Measurements from ENCODE around the gene LTBP3. TPM values are rescaled to one million over a fixed set of nuclear protein-coding genes. Genes with fewer than 3 reads are reported as not detected.

LTBP3 gene
- total RNA-seq, 3 donors from 2014 or later, result 63.0 to 98.9 (median 95.7) TPM

- Histone ChIP-seq H3K4me1 (peaks cover 6 to 12% of the 10 kb centered on the region in 2 donors), H3K27ac (peak overlapping the region; percentile 88 to 97), H3K36me3 (no peaks in the 10 kb centered on the region), H3K4me3 (peak overlapping the region; percentile 41 to 71 (median 56)), H3K27me3 (no peaks in the 10 kb centered on the region), H3K9me3 (no peaks in the 10 kb centered on the region)
- intact Hi-C loops (cut with DNase I; ENCODE audit: low total_unique reads), result loop anchor here (5.0 kb wide), 2 partner anchors 47 to 763 kb away; partner anchors contain the start of gene SF1
- DNase-seq (ENCODE audit: low spot score in 2 of 2), result peak; percentile 83 to 93
- TF ChIP-seq, protein P1, sequence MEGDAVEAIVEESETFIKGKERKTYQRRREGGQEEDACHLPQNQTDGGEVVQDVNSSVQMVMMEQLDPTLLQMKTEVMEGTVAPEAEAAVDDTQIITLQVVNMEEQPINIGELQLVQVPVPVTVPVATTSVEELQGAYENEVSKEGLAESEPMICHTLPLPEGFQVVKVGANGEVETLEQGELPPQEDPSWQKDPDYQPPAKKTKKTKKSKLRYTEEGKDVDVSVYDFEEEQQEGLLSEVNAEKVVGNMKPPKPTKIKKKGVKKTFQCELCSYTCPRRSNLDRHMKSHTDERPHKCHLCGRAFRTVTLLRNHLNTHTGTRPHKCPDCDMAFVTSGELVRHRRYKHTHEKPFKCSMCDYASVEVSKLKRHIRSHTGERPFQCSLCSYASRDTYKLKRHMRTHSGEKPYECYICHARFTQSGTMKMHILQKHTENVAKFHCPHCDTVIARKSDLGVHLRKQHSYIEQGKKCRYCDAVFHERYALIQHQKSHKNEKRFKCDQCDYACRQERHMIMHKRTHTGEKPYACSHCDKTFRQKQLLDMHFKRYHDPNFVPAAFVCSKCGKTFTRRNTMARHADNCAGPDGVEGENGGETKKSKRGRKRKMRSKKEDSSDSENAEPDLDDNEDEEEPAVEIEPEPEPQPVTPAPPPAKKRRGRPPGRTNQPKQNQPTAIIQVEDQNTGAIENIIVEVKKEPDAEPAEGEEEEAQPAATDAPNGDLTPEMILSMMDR (IDR thresholded peaks at IDR 0.05), result peak; percentile 92 to 97 (median 96)
- no peak for TF ChIP-seq POLR2A (IDR thresholded peaks at IDR 0.05)
- peak; percentile 56 to 74 (median 57) for TF ChIP-seq POLR2AphosphoS5 (IDR thresholded peaks at IDR 0.05)
These were observed 17.7 kb downstream of the LTBP3 start for GRCh38 chr11:65540290-65541092.

DNA sequence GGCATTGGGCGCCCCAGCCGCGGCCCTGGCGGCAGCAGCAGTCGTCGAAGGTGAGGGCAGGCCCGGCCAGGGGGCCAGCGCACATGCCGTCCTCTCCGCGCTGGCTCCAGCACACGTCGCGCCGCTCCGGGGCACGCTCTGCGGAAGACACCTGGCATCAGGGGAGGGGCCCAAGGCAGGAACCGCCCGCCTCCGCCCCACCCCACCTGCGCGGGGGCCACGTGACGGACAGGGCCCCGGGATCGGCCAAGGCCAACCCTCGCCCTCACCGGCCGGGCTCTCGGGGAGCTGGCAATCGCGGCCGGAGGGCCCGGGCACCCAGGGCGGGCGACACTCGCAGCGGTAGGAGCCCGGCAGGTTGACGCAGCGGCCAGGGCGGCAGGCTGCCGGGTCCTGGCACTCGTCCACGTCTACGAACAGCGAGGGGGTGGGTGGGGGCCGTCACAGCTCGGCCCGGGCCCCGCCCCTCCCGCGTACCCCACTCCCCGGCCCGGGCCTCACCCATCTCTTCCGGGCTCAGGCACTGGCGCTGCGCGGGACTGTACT is 18.3 kb downstream of the LTBP3 start:
- no peaks in the 10 kb centered on the region for H3K9me3 ChIP-seq
- peak overlapping the region; percentile 41 to 71 (median 56) for H3K4me3 ChIP-seq
- intact Hi-C loops (cut with DNase I; ENCODE audit: low total_unique reads), result loop anchor here (5.0 kb wide), 2 partner anchors 47 to 763 kb away; partner anchors contain the start of gene SF1
- peaks cover 6 to 12% of the 10 kb centered on the region in 2 donors for H3K4me1 ChIP-seq
- peak overlapping the region; percentile 88 to 97 for H3K27ac ChIP-seq
- H3K36me3 ChIP-seq, result no peaks in the 10 kb centered on the region
- TF ChIP-seq, protein P1 (IDR thresholded peaks at IDR 0.05), result no peak
- TF ChIP-seq POLR2AphosphoS5 (IDR thresholded peaks at IDR 0.05), result no peak
- no peak for TF ChIP-seq POLR2A (IDR thresholded peaks at IDR 0.05)
- peak in 1 of 2 donors; percentile 83 for DNase-seq (ENCODE audit: low spot score in 2 of 2)
- no peaks in the 10 kb centered on the region for H3K27me3 ChIP-seq

DNA sequence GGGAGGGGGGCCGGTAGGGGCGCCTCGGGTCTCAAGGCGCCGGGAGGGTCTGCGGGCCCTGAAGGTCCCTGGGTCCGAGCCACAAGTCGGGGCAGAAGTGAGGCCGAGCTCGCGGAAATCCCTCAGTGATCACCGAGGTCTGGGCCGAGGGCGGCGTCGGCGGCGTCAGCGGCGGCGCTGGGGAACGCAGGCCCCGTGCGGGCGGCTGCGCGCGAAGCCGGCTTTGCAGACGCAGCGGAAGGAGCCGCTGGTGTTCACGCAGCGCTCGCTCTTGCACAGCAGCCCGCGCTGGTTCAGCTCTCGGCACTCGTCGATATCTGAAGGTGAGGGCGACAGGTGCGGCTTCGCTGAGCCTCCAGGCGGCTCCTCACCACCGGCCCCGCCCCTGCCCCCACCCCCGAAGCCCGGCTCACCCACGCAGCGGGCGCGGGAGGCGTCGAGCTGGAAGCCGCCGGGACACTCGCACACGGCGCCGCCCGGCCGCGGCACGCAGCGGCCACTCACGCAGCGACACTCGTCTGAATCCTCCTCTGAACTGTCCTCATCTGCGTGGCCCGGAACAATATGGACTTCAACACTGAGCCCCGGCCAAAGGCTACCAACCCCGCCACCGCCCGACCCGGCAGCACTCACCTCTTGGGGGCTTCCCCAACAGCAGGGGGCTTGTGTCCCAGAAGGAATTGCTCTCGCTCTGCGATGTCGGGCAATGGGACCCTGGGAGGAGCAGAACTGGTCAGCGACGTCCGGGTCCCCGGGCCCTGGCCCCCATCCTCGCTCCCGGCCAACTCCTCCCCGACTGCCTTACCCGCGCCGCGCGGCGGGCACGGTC is 19.0 kb downstream of the LTBP3 start:
- peak overlapping the region in 2 of 3 donors; percentile 56 to 71 for H3K4me3 ChIP-seq
- H3K27ac ChIP-seq, result peak overlapping the region; percentile 88 to 97
- DNase-seq (ENCODE audit: low spot score in 2 of 2), result no peak
- peaks cover 6 to 12% of the 10 kb centered on the region in 2 donors for H3K4me1 ChIP-seq
- H3K36me3 ChIP-seq, result no peaks in the 10 kb centered on the region
- H3K27me3 ChIP-seq, result no peaks in the 10 kb centered on the region
- intact Hi-C loops (cut with DNase I; ENCODE audit: low total_unique reads), result no loop called here
- no peak for TF ChIP-seq POLR2A (IDR thresholded peaks at IDR 0.05)
- TF ChIP-seq, protein P1 (IDR thresholded peaks at IDR 0.05), result no peak
- no peak for TF ChIP-seq POLR2AphosphoS5 (IDR thresholded peaks at IDR 0.05)
- H3K9me3 ChIP-seq, result no peaks in the 10 kb centered on the region

DNA sequence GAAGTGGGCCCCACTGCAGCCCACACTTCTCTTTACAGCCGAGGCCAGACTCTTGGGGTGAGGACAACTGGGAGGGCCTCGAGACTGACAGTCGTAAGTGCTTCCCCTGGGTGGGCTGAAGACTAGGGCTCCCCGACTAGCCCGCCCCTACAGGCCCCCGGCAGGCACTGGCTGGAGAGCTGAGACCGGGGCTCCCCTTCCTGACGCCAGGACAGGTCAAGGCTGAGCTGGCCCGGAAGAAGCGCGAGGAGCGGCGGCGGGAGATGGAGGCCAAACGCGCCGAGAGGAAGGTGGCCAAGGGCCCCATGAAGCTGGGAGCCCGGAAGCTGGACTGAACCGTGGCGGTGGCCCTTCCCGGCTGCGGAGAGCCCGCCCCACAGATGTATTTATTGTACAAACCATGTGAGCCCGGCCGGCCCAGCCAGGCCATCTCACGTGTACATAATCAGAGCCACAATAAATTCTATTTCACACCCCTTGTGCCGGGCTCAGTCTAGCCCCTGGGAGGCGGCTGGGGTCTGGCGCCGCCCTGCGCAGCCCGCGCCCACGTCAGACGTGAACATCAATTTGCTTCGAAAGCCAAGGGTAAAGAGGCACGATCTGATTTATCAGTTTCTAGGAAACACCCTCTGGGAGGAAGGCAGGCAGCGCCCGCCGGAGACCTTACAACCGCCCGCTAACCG is 19.8 kb downstream of the LTBP3 start:
- intact Hi-C loops (cut with DNase I; ENCODE audit: low total_unique reads), result no loop called here
- DNase-seq (ENCODE audit: low spot score in 2 of 2), result no peak
- H3K36me3 ChIP-seq, result no peaks in the 10 kb centered on the region
- peaks cover 6 to 12% of the 10 kb centered on the region in 2 donors for H3K4me1 ChIP-seq
- H3K27ac ChIP-seq, result peak overlapping the region in 1 of 2 donors; percentile 97
- no peaks in the 10 kb centered on the region for H3K9me3 ChIP-seq
- no peaks in the 10 kb centered on the region for H3K27me3 ChIP-seq
- H3K4me3 ChIP-seq, result no peak overlapping the region
- TF ChIP-seq POLR2A (IDR thresholded peaks at IDR 0.05), result no peak
